Gastrocnemius medialis (tissue), 4 donors: ENCODE measurements around the gene UBAP1L. TPM values are rescaled to one million over a fixed set of nuclear protein-coding genes. Genes with fewer than 3 reads are reported as not detected.
A peak's percentile ranks its signal among the peaks of the same experiment; 100 is the strongest.
"Not testable (repeated sequence)": the region's sequence is repeated elsewhere in the genome, so short reads cannot be mapped to it uniquely, and the experiment has no call there.

Experiments
- ATAC-seq, 2 donors: fragments of 150-250 bp; one replicate each; pipeline ENCODE4 v1.9.1; 2016
- DNase-seq, 2 donors: peaks; one replicate each; pipeline ENCODE4 v3.0.0-alpha.2; 2019
- H3K27ac ChIP-seq, 4 donors: fragments of 200-600 bp; sonication (generic); 1 replicate in 1 of 4; 2 replicates in 3 of 4; pipeline ENCODE4 v1.5.1; 2016 to 2018; ENCODE audit warnings: mild to moderate bottlenecking in 2 of 4, moderate library complexity in 1 of 4
- H3K27me3 ChIP-seq, 3 donors: fragments of 200-600 bp; sonication (generic) in 2 of 3; 1 replicate in 1 of 3; 2 replicates in 2 of 3; pipeline versions ENCODE4 v1.5.1 to v1.6.0; 2016 to 2019; ENCODE audit warnings: mild to moderate bottlenecking in 1 of 3, moderate library complexity in 1 of 3
- H3K36me3 ChIP-seq, 2 donors: fragments of 200-600 bp; sonication (generic) in 1 of 2; one replicate each; pipeline ENCODE4 v1.5.1; 2017 to 2018
- H3K4me1 ChIP-seq, 2 donors: fragments of 200-600 bp; sonication (generic) in 1 of 2; one replicate each; pipeline ENCODE4 v1.5.1; 2016 to 2017; ENCODE audit warnings: mild to moderate bottlenecking in 2 of 2
- H3K4me3 ChIP-seq, 4 donors: fragments of 200-600 bp; sonication (generic) in 3 of 4; 1 replicate in 1 of 4; 2 replicates in 3 of 4; pipeline ENCODE4 v1.5.1; 2016 to 2019; ENCODE audit warnings: mild to moderate bottlenecking in 2 of 4
- H3K9me3 ChIP-seq, 3 donors: fragments of 200-600 bp; sonication (generic) in 2 of 3; 1 replicate in 1 of 3; 2 replicates in 2 of 3; pipeline ENCODE4 v1.5.1; 2016 to 2019
- CTCF ChIP-seq, 5 experiments: fragments of 450-650 bp in 3 of 5; fragments of 200-600 bp in 2 of 5; sonication (generic) in 2 of 5; IDR thresholded peaks in 4 of 5; conservative IDR thresholded peaks in 1 of 5; 1 replicate in 4 of 5; 2 replicates in 1 of 5; pipeline ENCODE4 v1.5.1; 2016 to 2019; ENCODE audit warnings: antibody characterized with exemption in 5 of 5, mild to moderate bottlenecking in 3 of 5, moderate library complexity in 3 of 5
- POLR2A ChIP-seq, 2 donors: fragments of 450-650 bp; IDR thresholded peaks; one replicate each; pipeline ENCODE4 v1.6.1; 2017; ENCODE audit warnings: antibody characterized with exemption in 2 of 2, mild to moderate bottlenecking in 2 of 2, moderate library complexity in 2 of 2
- in situ Hi-C, 4 donors: fragments of 200-750 bp; cut with MboI; loops; one replicate each; pipeline versions ENCODE4 v1.15.0 to v1.8.0; 2017; ENCODE audit warnings: low sequenced_read_pairs in 4 of 4
- intact Hi-C: fragments of 100-400 bp; cut with DNase I; formaldehyde crosslinking; loops from one replicate; pipeline ENCODE4 v1.15.1; 2023; ENCODE audit warnings: low total_unique reads
- total RNA-seq, 4 donors: library from RNA; depleted of rRNA; stranded (reverse); fragments of >200 nt; gene quantifications; one replicate each; pipeline versions ENCODE4 v1.1.0 to v1.2.3, GENCODE V29; 2016

UBAP1L gene
- total RNA-seq, 4 donors from 2014 or later: 0.65 to 3.3 (median 1.4) TPM

- DNase-seq (no peak), ATAC-seq (peak in 1 of 2 donors; percentile 3)
- Histone ChIP-seq H3K9me3 (no peaks in the 10 kb centered on the region), H3K36me3 (no peaks in the 10 kb centered on the region), H3K4me3 (peak overlapping the region; percentile 7 to 46 (median 26)), H3K4me1 (peaks cover 16 to 21% of the 10 kb centered on the region in 2 donors), H3K27me3 (no peaks in the 10 kb centered on the region), H3K27ac (peak overlapping the region; percentile 37 to 93 (median 88))
- intact Hi-C loops: no loop called here
- TF ChIP-seq CTCF (IDR thresholded peaks at IDR 0.05 in 4 of 5, conservative IDR thresholded peaks at IDR 0.05 in 1 of 5): no peak
- TF ChIP-seq POLR2A (IDR thresholded peaks at IDR 0.05): no peak
- in situ Hi-C loops: no loop called here
Measured at GRCh38 chr15:65077291-65077980, 37.6 kb downstream of the UBAP1L start.

- peak; percentile 47 to 76 for DNase-seq
- H3K9me3 ChIP-seq: no peaks in the 10 kb centered on the region
- peak; percentile 93 to 95 for ATAC-seq
- peaks cover 20 to 23% of the 10 kb centered on the region in 2 donors for H3K4me1 ChIP-seq
- intact Hi-C loops: no loop called here
- no peaks in the 10 kb centered on the region for H3K36me3 ChIP-seq
- no peaks in the 10 kb centered on the region for H3K27me3 ChIP-seq
- TF ChIP-seq CTCF (IDR thresholded peaks at IDR 0.05 in 4 of 5, conservative IDR thresholded peaks at IDR 0.05 in 1 of 5): no peak
- peak in 1 of 2 donors; percentile 47 for TF ChIP-seq POLR2A (IDR thresholded peaks at IDR 0.05)
- peak within 1 kb of the TSS; percentile 30 to 46 (median 38) for H3K4me3 ChIP-seq
- in situ Hi-C loops: no loop called here
- peak within 1 kb of the TSS; percentile 54 to 93 (median 88) for H3K27ac ChIP-seq
Measured at GRCh38 chr15:65076486-65077290, 38.3 kb downstream of the UBAP1L start, which contains the start of gene KBTBD13. Gene KBTBD13 (plus strand): TSS chr15:65076746. CDS start chr15:65076816, 70 bp downstream.

GRCh38 chr15:65075607-65076395 is 39.2 kb downstream of the UBAP1L start:
- DNase-seq, in situ Hi-C loops, ATAC-seq, H3K9me3 ChIP-seq, H3K27me3 ChIP-seq, intact Hi-C loops, H3K36me3 ChIP-seq: not testable (repeated sequence)
- H3K4me3 ChIP-seq: peak overlapping the region in 2 of 4 donors; percentile 34 to 46
- peaks cover 29 to 31% of the 10 kb centered on the region in 2 donors for H3K4me1 ChIP-seq
- H3K27ac ChIP-seq: peak overlapping the region; percentile 54 to 93 (median 88)

GRCh38 chr15:65074946-65075345 is 40.1 kb downstream of the UBAP1L start:
- Histone ChIP-seq H3K4me1 (peaks cover 38 to 39% of the 10 kb centered on the region in 2 donors), H3K27ac (peak overlapping the region in 1 of 4 donors; percentile 22)
- intact Hi-C loops, H3K4me3 ChIP-seq, H3K36me3 ChIP-seq, H3K27me3 ChIP-seq, in situ Hi-C loops, ATAC-seq, DNase-seq, H3K9me3 ChIP-seq: not testable (repeated sequence)

GRCh38 chr15:65072617-65073016 is 42.4 kb downstream of the UBAP1L start:
- in situ Hi-C loops: no loop called here
- Histone ChIP-seq H3K27me3 (no peaks in the 10 kb centered on the region), H3K9me3 (no peaks in the 10 kb centered on the region), H3K27ac (peak overlapping the region; percentile 54 to 78 (median 70)), H3K36me3 (no peaks in the 10 kb centered on the region), H3K4me1 (peaks cover 44 to 53% of the 10 kb centered on the region in 2 donors), H3K4me3 (no peak overlapping the region)
- DNase-seq (no peak), ATAC-seq (no peak)
- TF ChIP-seq POLR2A (IDR thresholded peaks at IDR 0.05) (no peak), CTCF (IDR thresholded peaks at IDR 0.05 in 4 of 5, conservative IDR thresholded peaks at IDR 0.05 in 1 of 5) (no peak)
- intact Hi-C loops: no loop called here
